DOHH2 (cell line): ENCODE results near the gene MOB1A.

Source experiments
- H3F3A ChIP-seq: fragments of 200-600 bp; sonication (generic), shearing (Covaris generic); 2 replicates; pipeline ENCODE4 v1.6.0; 2016; ENCODE audit warnings: antibody characterized with exemption, mild to moderate bottlenecking; ENCODE audit not compliant: control insufficient read depth, insufficient read depth
- H3K27ac ChIP-seq: fragments of 200-600 bp; sonication (generic); 2 replicates; pipeline ENCODE4 v1.5.1; 2014; ENCODE audit warnings: low read depth, mild to moderate bottlenecking, low read length, moderate library complexity
- H3K27me3 ChIP-seq: fragments of 200-600 bp; sonication (generic); 2 replicates; pipeline ENCODE4 v1.6.1; 2014; ENCODE audit warnings: mild to moderate bottlenecking, low read length, mixed read lengths; ENCODE audit not compliant: control insufficient read depth
- H3K36me3 ChIP-seq: fragments of 200-600 bp; sonication (generic); 2 replicates; pipeline ENCODE4 v1.6.1; 2014; ENCODE audit warnings: mild to moderate bottlenecking, low read length, moderate library complexity, mixed read lengths; ENCODE audit not compliant: control insufficient read depth
- H3K4me1 ChIP-seq: fragments of 200-600 bp; sonication (generic); 2 replicates; pipeline ENCODE4 v1.6.1; 2014; ENCODE audit warnings: mild to moderate bottlenecking, low read length, mixed read lengths; ENCODE audit not compliant: control insufficient read depth
- H3K4me2 ChIP-seq: fragments of 200-600 bp; sonication (generic); 2 replicates; pipeline ENCODE4 v1.6.0; 2014; ENCODE audit warnings: mild to moderate bottlenecking, low read length, moderate library complexity
- H3K4me3 ChIP-seq: fragments of 200-600 bp; sonication (generic); 2 replicates; pipeline ENCODE4 v1.5.1; 2014; ENCODE audit warnings: mild to moderate bottlenecking, low read length, mixed read lengths
- H3K79me2 ChIP-seq: fragments of 200-600 bp; sonication (generic); 2 replicates; pipeline ENCODE4 v1.6.1; 2014; ENCODE audit warnings: mild to moderate bottlenecking, low read length, mixed read lengths; ENCODE audit not compliant: control insufficient read depth
- H3K9me2 ChIP-seq: fragments of 200-600 bp; sonication (generic); replicated peaks from 2 replicates; pipeline ENCODE4 v1.6.1; 2014; ENCODE audit warnings: mild to moderate bottlenecking, low read length, mixed read lengths; ENCODE audit not compliant: control insufficient read depth
- H3K9me3 ChIP-seq: fragments of 200-600 bp; sonication (generic); 2 replicates; pipeline ENCODE4 v1.6.1; 2014; ENCODE audit warnings: antibody characterized with exemption, low read length, mixed read lengths; ENCODE audit not compliant: control insufficient read depth, insufficient read depth
- H4K20me1 ChIP-seq: fragments of 200-600 bp; sonication (generic); 2 replicates; pipeline ENCODE4 v1.6.0; 2014; ENCODE audit warnings: low read depth, mild to moderate bottlenecking, antibody characterized with exemption, low read length, moderate library complexity; ENCODE audit not compliant: control insufficient read depth, insufficient read depth
- CTCF ChIP-seq: fragments of 200-600 bp; sonication (generic); IDR thresholded peaks from one replicate; pipeline ENCODE4 v1.5.1; 2014; ENCODE audit warnings: antibody characterized with exemption, mild to moderate bottlenecking, low read depth, low read length; ENCODE audit not compliant: poor library complexity, severe bottlenecking
- EZH2phosphoT487 ChIP-seq: fragments of 200-600 bp; sonication (generic); IDR thresholded peaks from 2 replicates; pipeline ENCODE4 v1.6.1; 2017; ENCODE audit warnings: borderline replicate concordance, mild to moderate bottlenecking, antibody characterized with exemption, low read length, moderate library complexity, mixed read lengths

The MOB1A gene

GRCh38 chr2:74181739-74182138 is 3.1 kb upstream of the MOB1A start:
- H3K4me2 ChIP-seq, result peak overlapping the region; percentile 76

GRCh38 chr2:74179063-74179865 is 585 bp upstream of the MOB1A start:
- Histone ChIP-seq H3K27me3 (no peaks in the 10 kb centered on the region), H4K20me1 (peaks cover 28% of the 10 kb centered on the region), H3K27ac (peak overlapping the region; percentile 93), H3K9me3 (no peaks in the 10 kb centered on the region), H3K4me1 (peaks cover 78% of the 10 kb centered on the region), H3K9me2 (no peaks in the 10 kb centered on the region), H3K4me2 (peak overlapping the region; percentile 77), H3K4me3 (peak overlapping the region; percentile 92), H3F3A (peaks cover 44% of the 10 kb centered on the region), H3K79me2 (peaks cover 48% of the 10 kb centered on the region), H3K36me3 (peaks cover 41% of the 10 kb centered on the region)
- TF ChIP-seq CTCF (peak; percentile 29), EZH2phosphoT487 (no peak)

More at GRCh38 chr2:74181739-74182138, 3.1 kb upstream of the MOB1A start:
- Histone ChIP-seq H3K27ac (peak overlapping the region; percentile 93), H3F3A (peaks cover 52% of the 10 kb centered on the region), H3K27me3 (no peaks in the 10 kb centered on the region), H3K36me3 (peaks cover 17% of the 10 kb centered on the region), H3K4me3 (peak overlapping the region; percentile 60), H3K9me2 (no peaks in the 10 kb centered on the region), H3K4me1 (peaks cover 76% of the 10 kb centered on the region), H3K9me3 (no peaks in the 10 kb centered on the region), H4K20me1 (peaks cover 10% of the 10 kb centered on the region), H3K79me2 (peaks cover 23% of the 10 kb centered on the region)
- TF ChIP-seq CTCF, result no peak
- TF ChIP-seq EZH2phosphoT487, result no peak

- Histone ChIP-seq H3F3A (peaks cover 36% of the 10 kb centered on the region), H3K4me2 (peak overlapping the region; percentile 77), H3K36me3 (peaks cover 51% of the 10 kb centered on the region), H3K9me3 (no peaks in the 10 kb centered on the region), H3K27ac (peak overlapping the region; percentile 93), H3K79me2 (peaks cover 64% of the 10 kb centered on the region), H3K4me3 (peak overlapping the region; percentile 92), H3K4me1 (peaks cover 73% of the 10 kb centered on the region), H3K9me2 (no peaks in the 10 kb centered on the region), H4K20me1 (peaks cover 30% of the 10 kb centered on the region), H3K27me3 (no peaks in the 10 kb centered on the region)
- TF ChIP-seq EZH2phosphoT487, result no peak
Observed at GRCh38 chr2:74177696-74178095, 983 bp downstream of the MOB1A start.

GRCh38 chr2:74174909-74175308 is 3.8 kb downstream of the MOB1A start:
- Histone ChIP-seq H4K20me1 (peaks cover 30% of the 10 kb centered on the region), H3K4me2 (peak overlapping the region; percentile 77), H3K4me1 (peaks cover 46% of the 10 kb centered on the region), H3K79me2 (peaks cover 88% of the 10 kb centered on the region), H3K27ac (no peak overlapping the region), H3K27me3 (no peaks in the 10 kb centered on the region), H3K9me2 (no peaks in the 10 kb centered on the region), H3K4me3 (peak overlapping the region; percentile 92), H3K36me3 (peaks cover 75% of the 10 kb centered on the region), H3F3A (peaks cover 13% of the 10 kb centered on the region), H3K9me3 (no peaks in the 10 kb centered on the region)
- TF ChIP-seq CTCF (no peak), EZH2phosphoT487 (no peak)
